Psoas muscle (tissue), 8 donors: ENCODE data around the gene TMTC2. TPM values are rescaled to one million over a fixed set of nuclear protein-coding genes. Genes with fewer than 3 reads are reported as not detected.

Experiments used
- ATAC-seq, 4 donors: fragments of 200-7000 bp; cut with Tn5 transposase; one replicate each; pipeline ENCODE4 v1.9.1; 2020; ENCODE audit warnings: moderate library complexity in 3 of 4, mild to moderate bottlenecking in 2 of 4
- DNase-seq, 2 donors: peaks; one replicate each; pipeline ENCODE4 v3.0.0-alpha.2; 2020
- H3K27ac ChIP-seq: fragments of 200-600 bp; one replicate; pipeline ENCODE4 v1.8.0; 2022
- H3K27me3 ChIP-seq, 3 donors: fragments of 200-600 bp in 1 of 3; one replicate each; pipeline versions ENCODE4 v1.6.1 to v1.8.0; 2013 to 2022; ENCODE audit warnings: low read length in 2 of 3, mild to moderate bottlenecking in 2 of 3, moderate library complexity in 1 of 3; ENCODE audit not compliant: insufficient read depth in 3 of 3
- H3K36me3 ChIP-seq, 2 donors: fragments of 200-600 bp in 1 of 2; one replicate each; pipeline versions ENCODE4 v1.6.1 to v1.8.0; 2013 to 2022; ENCODE audit warnings: low read depth in 1 of 2, mild to moderate bottlenecking in 1 of 2, moderate library complexity in 1 of 2; ENCODE audit not compliant: insufficient read depth in 1 of 2
- H3K4me1 ChIP-seq: fragments of 200-600 bp; one replicate; pipeline ENCODE4 v1.8.0; 2022
- H3K4me3 ChIP-seq: fragments of 200-600 bp; one replicate; pipeline ENCODE4 v1.8.0; 2022; ENCODE audit warnings: mild to moderate bottlenecking
- H3K9me3 ChIP-seq: fragments of 200-600 bp; one replicate; pipeline ENCODE4 v1.8.0; 2022
- CTCF ChIP-seq: fragments of 200-600 bp; IDR thresholded peaks from one replicate; pipeline ENCODE4 v1.8.0; 2022; ENCODE audit warnings: antibody characterized with exemption
- WGBS, 3 donors: extraction: QIAGEN DNeasy Blood & Tissue Kit; methylation state at CpG; one replicate each; pipeline versions ENCODE4 v1.1.6 to v1.1.7; 2013; 5-methylcytosine and 5-hydroxymethylcytosine counted together
- intact Hi-C, 2 donors: fragments of 100-400 bp; cut with DNase I; formaldehyde crosslinking; loops; one replicate each; pipeline versions ENCODE4 v1.11.0 to v1.14.2; 2022
- polyA plus RNA-seq, 3 donors: library from polyadenylated mRNA; stranded (reverse); fragments of 200-250 nt; gene quantifications; one replicate each; pipeline ENCODE4 v1.2.3, GENCODE V29; 2013
- total RNA-seq, 4 donors: library from RNA; stranded (reverse); fragmentation: NEBNext Ultra II Directional in 2 of 4; extraction: Animal tissue kit (Norgen Biotek cat#: 25700) in 2 of 4; gene quantifications; one replicate each; pipeline versions ENCODE4 v1.2.1 to v1.2.4, GENCODE V29; 2021 to 2023
- donor health status: healthy with polysubstance abuse.
- donor health status: DM: no; HTN: no; CAD: no; lungs with moderate emphysema.
- donor health status: Bipolar disorder and iron deficiency.
- donor health status: healthy.
- donor health status: DM: yes; HTN: yes; CAD: no.
- donor health status: DM: no; HTN: no; CAD: no.
- donor health status: DM: no; HTN: no; CAD: no.
- donor health status: DM: yes; HTN: yes; CAD: no.

TMTC2 gene
- total and polyA plus RNA-seq, 7 donors: 0.85 to 2.7 (median 1.8) TPM

- H3K4me1 ChIP-seq: no peaks in the 10 kb centered on the region
- no peak overlapping the region for H3K4me3 ChIP-seq
- H3K27me3 ChIP-seq: no peaks in the 10 kb centered on the region
- no peak overlapping the region for H3K27ac ChIP-seq
- WGBS, 3 donors: 61 to 68% (median 66%) methylated on average over 8 of the region's 8 CpGs
- H3K36me3 ChIP-seq: no peaks in the 10 kb centered on the region
- intact Hi-C loops: no loop called here
- H3K9me3 ChIP-seq: no peaks in the 10 kb centered on the region
- DNase-seq: no peak
- no peak for ATAC-seq
- no peak for TF ChIP-seq CTCF
Measured at GRCh38 chr12:82883394-82884355, 197.0 kb downstream of the TMTC2 start.

DNA sequence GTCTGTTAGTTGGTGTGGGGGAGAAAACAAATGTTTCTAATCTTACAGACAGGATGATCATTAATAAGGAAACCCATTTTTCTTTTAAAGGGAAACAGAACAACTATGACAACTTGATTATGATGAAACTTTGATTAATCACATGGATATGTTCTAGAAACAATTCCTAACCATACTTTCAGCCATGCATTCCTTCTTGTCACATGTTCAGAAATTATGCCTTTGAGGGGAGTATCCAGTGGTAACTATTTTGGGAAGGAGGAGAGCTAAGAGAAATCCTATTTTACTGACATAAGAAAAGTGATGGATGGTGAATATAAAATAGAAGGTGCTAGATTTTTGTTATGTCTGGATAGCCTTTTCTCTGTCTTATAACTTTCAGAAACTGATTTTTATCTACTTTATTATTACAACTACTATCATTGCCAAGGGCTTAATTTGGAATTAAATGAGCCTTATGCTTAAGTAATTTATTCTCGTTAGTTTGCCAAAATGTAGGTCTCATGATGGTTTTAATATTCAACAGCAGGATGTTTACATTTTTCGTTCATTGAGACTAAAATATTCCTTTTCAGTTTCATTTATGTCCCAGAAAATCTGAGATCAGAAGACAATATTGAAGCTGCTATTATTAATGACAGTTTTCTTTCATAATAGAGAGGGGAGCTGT, 200.1 kb downstream of the TMTC2 start:
- H3K27ac ChIP-seq: no peak overlapping the region
- no peaks in the 10 kb centered on the region for H3K27me3 ChIP-seq
- no peak for TF ChIP-seq CTCF
- no peaks in the 10 kb centered on the region for H3K4me1 ChIP-seq
- ATAC-seq (no peak), DNase-seq (no peak)
- whole genome bisulfite sequencing, 3 donors: 68 to 72% (median 71%) methylated on average over 2 of the region's 2 CpGs
- no peaks in the 10 kb centered on the region for H3K9me3 ChIP-seq
- H3K4me3 ChIP-seq: no peak overlapping the region
- intact Hi-C loops: no loop called here
- H3K36me3 ChIP-seq: no peaks in the 10 kb centered on the region

DNA sequence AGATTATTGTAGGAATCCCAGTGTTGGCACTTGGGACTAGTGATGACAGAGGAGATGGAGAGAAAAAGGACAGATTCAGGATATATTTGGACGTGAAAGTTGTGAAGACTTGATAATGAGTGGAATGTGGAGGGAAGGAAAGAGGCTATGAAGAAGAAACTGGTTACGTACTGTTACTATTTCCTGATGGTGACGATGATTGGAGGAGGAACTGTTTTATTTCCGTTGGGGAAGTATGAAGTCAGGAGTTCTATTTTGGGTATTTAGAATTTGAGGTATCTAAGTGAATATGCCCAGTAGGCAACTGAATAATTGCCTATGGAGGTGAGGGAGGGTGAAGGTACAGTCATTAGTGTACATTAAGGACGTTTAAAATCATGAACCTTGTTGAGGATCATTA, 207.2 kb downstream of the TMTC2 start:
- TF ChIP-seq CTCF: no peak
- Histone ChIP-seq H3K27ac (no peak overlapping the region), H3K36me3 (no peaks in the 10 kb centered on the region), H3K4me1 (no peaks in the 10 kb centered on the region), H3K9me3 (no peaks in the 10 kb centered on the region), H3K4me3 (no peak overlapping the region), H3K27me3 (no peaks in the 10 kb centered on the region)
- ATAC-seq: no peak
- DNase-seq: no peak
- intact Hi-C loops: no loop called here
- 60 to 70% (median 68%) methylated on average over 5 of the region's 5 CpGs for WGBS, 3 donors

- Histone ChIP-seq H3K9me3 (no peaks in the 10 kb centered on the region), H3K4me1 (no peaks in the 10 kb centered on the region), H3K27me3 (no peaks in the 10 kb centered on the region), H3K4me3 (no peak overlapping the region), H3K36me3 (no peaks in the 10 kb centered on the region), H3K27ac (no peak overlapping the region)
- no peak for ATAC-seq
- no peak for DNase-seq
- 87 to 88% (median 88%) methylated on average over 7 of the region's 7 CpGs for WGBS, 3 donors
- intact Hi-C loops: no loop called here
- TF ChIP-seq CTCF: no peak
Measured at GRCh38 chr12:82896277-82896676, 209.6 kb downstream of the TMTC2 start.
